Liver (tissue), 9 donors: ENCODE measurements around the gene TESK2. TPM values are rescaled to one million over a fixed set of nuclear protein-coding genes. Genes with fewer than 3 reads are reported as not detected.

Source experiments
- DNase-seq: peaks from one replicate; pipeline ENCODE4 v3.0.0-alpha.2; 2017; ENCODE audit warnings: low spot score
- H3K27ac ChIP-seq, 2 donors: one replicate each; pipeline ENCODE4 v1.7.0; 2013; ENCODE audit warnings: inconsistent platforms in 2 of 2, low read length in 2 of 2, control low read depth in 1 of 2, low read depth in 1 of 2, mild to moderate bottlenecking in 1 of 2
- H3K27me3 ChIP-seq, 4 donors: one replicate each; pipeline versions ENCODE4 v1.6.1 to v1.7.0; 2013; ENCODE audit warnings: low read length in 3 of 4, inconsistent platforms in 1 of 4, mild to moderate bottlenecking in 1 of 4, moderate library complexity in 1 of 4; ENCODE audit not compliant: control insufficient read depth in 4 of 4, insufficient read depth in 4 of 4
- H3K36me3 ChIP-seq, 4 donors: one replicate each; pipeline versions ENCODE4 v1.6.1 to v1.7.0; 2013; ENCODE audit warnings: low read length in 3 of 4, mild to moderate bottlenecking in 3 of 4, low read depth in 1 of 4, moderate library complexity in 1 of 4; ENCODE audit not compliant: control insufficient read depth in 4 of 4, insufficient read depth in 3 of 4
- H3K4me1 ChIP-seq, 4 donors: one replicate each; pipeline versions ENCODE4 v1.6.1 to v1.7.0; 2013; ENCODE audit warnings: low read length in 3 of 4, mild to moderate bottlenecking in 3 of 4, moderate library complexity in 1 of 4; ENCODE audit not compliant: control insufficient read depth in 4 of 4, insufficient read depth in 4 of 4
- H3K4me3 ChIP-seq, 3 donors: one replicate each; pipeline versions ENCODE4 v1.6.1 to v1.7.0; 2013; ENCODE audit warnings: low read length in 3 of 3, control low read depth in 1 of 3, low read depth in 1 of 3, mild to moderate bottlenecking in 1 of 3
- H3K9ac ChIP-seq, 2 donors: one replicate each; pipeline ENCODE4 v1.7.0; 2013; ENCODE audit warnings: low read length in 2 of 2, mild to moderate bottlenecking in 2 of 2, moderate library complexity in 2 of 2, control low read depth in 1 of 2, low read depth in 1 of 2
- H3K9me3 ChIP-seq, 4 donors: one replicate each; pipeline versions ENCODE4 v1.6.1 to v1.7.0; 2013; ENCODE audit warnings: low read length in 3 of 4; ENCODE audit not compliant: control insufficient read depth in 4 of 4
- CTCF ChIP-seq: fragments of 150-350 bp; IDR thresholded peaks from 2 replicates; pipeline ENCODE4 v1.5.1; 2017; ENCODE audit warnings: improper control_type of control experiment, low read depth, low read length; ENCODE audit not compliant: missing input control
- EGR1 ChIP-seq, 2 donors: IDR thresholded peaks; 2 replicates each; pipeline ENCODE4 v1.6.1; 2016 to 2018; ENCODE audit warnings: antibody characterized with exemption in 2 of 2, low read depth in 2 of 2
- FOXA1 ChIP-seq: IDR thresholded peaks from 2 replicates; pipeline ENCODE4 v1.6.1; 2016; ENCODE audit warnings: antibody characterized with exemption
- FOXA2 ChIP-seq: IDR thresholded peaks from 2 replicates; pipeline ENCODE4 v1.6.1; 2016; ENCODE audit warnings: antibody characterized with exemption
- GABPA ChIP-seq, 2 donors: IDR thresholded peaks in 1 of 2; conservative IDR thresholded peaks in 1 of 2; 2 replicates each; pipeline ENCODE4 v1.6.1; 2016; ENCODE audit warnings: antibody characterized with exemption in 2 of 2, mild to moderate bottlenecking in 1 of 2, moderate library complexity in 1 of 2
- HNF4A ChIP-seq, 2 donors: conservative IDR thresholded peaks; 2 replicates each; pipeline ENCODE4 v1.6.1; 2016; ENCODE audit warnings: antibody characterized with exemption in 2 of 2, mild to moderate bottlenecking in 2 of 2
- HNF4G ChIP-seq: IDR thresholded peaks from 2 replicates; pipeline ENCODE4 v1.6.1; 2016; ENCODE audit warnings: antibody characterized with exemption
- JUND ChIP-seq, 2 donors: IDR thresholded peaks; 2 replicates each; pipeline ENCODE4 v1.6.1; 2016; ENCODE audit warnings: antibody characterized with exemption in 2 of 2
- MAX ChIP-seq: IDR thresholded peaks from 2 replicates; pipeline ENCODE4 v1.6.1; 2016; ENCODE audit warnings: antibody characterized with exemption
- NR2F2 ChIP-seq: IDR thresholded peaks from 2 replicates; pipeline ENCODE4 v1.6.1; 2016; ENCODE audit warnings: antibody characterized with exemption
- RAD21 ChIP-seq, 2 donors: IDR thresholded peaks; 2 replicates each; pipeline ENCODE4 v1.6.1; 2016; ENCODE audit warnings: antibody characterized with exemption in 2 of 2, mild to moderate bottlenecking in 2 of 2
- RXRA ChIP-seq, 2 donors: IDR thresholded peaks; 2 replicates each; pipeline ENCODE4 v1.6.1; 2017 to 2018; ENCODE audit warnings: antibody characterized with exemption in 2 of 2, mild to moderate bottlenecking in 1 of 2
- SP1 ChIP-seq: IDR thresholded peaks from 2 replicates; pipeline ENCODE4 v1.6.1; 2018; ENCODE audit warnings: antibody characterized with exemption, mild to moderate bottlenecking
- TAF1 ChIP-seq: conservative IDR thresholded peaks from 2 replicates; pipeline ENCODE4 v1.6.1; 2016; ENCODE audit warnings: antibody characterized with exemption, mild to moderate bottlenecking
- YY1 ChIP-seq: IDR thresholded peaks from 2 replicates; pipeline ENCODE4 v1.6.1; 2016; ENCODE audit warnings: antibody characterized with exemption, mild to moderate bottlenecking
- ZBTB33 ChIP-seq: IDR thresholded peaks from 2 replicates; pipeline ENCODE4 v1.6.1; 2016; ENCODE audit warnings: antibody characterized with exemption
- WGBS: extraction: QIAGEN DNeasy Blood & Tissue Kit; methylation state at CpG from one replicate; pipeline ENCODE4 v1.1.7; 2013; 5-methylcytosine and 5-hydroxymethylcytosine counted together
- polyA plus RNA-seq, 2 donors: library from polyadenylated mRNA; stranded (reverse) in 1 of 2; unstranded in 1 of 2; fragments of 200-250 nt in 1 of 2; fragments of >200 nt in 1 of 2; fragmentation: Nextera tagmentation in 1 of 2; extraction: Ambion mirVana in 1 of 2; gene quantifications; one replicate each; pipeline versions ENCODE4 v1.2.1 to v1.2.3, GENCODE V29; 2013 to 2015
- total RNA-seq, 2 donors: library from RNA; depleted of rRNA; stranded (reverse); fragments of >200 nt; gene quantifications; one replicate each; pipeline ENCODE4 v1.2.3, GENCODE V29; 2014
- TF ChIP-seq, protein P1 (sequence below): IDR thresholded peaks from 2 replicates; pipeline ENCODE4 v1.6.1; 2016; ENCODE audit warnings: antibody characterized with exemption, mild to moderate bottlenecking
- TF ChIP-seq, protein P2 (sequence below): IDR thresholded peaks from 2 replicates; pipeline ENCODE4 v1.6.1; 2016; ENCODE audit warnings: antibody characterized with exemption
- donor health status: healthy.
- donor health status: healthy.
- donor health status: healthy.
- donor health status: healthy.
- donor health status: healthy.

The TESK2 gene
- total and polyA plus RNA-seq, 4 donors = 2.4 to 8.2 (median 5.2) TPM

GRCh38 chr1:45393718-45394302, 97.2 kb downstream of the TESK2 start (continued):
- TF ChIP-seq, protein P1, sequence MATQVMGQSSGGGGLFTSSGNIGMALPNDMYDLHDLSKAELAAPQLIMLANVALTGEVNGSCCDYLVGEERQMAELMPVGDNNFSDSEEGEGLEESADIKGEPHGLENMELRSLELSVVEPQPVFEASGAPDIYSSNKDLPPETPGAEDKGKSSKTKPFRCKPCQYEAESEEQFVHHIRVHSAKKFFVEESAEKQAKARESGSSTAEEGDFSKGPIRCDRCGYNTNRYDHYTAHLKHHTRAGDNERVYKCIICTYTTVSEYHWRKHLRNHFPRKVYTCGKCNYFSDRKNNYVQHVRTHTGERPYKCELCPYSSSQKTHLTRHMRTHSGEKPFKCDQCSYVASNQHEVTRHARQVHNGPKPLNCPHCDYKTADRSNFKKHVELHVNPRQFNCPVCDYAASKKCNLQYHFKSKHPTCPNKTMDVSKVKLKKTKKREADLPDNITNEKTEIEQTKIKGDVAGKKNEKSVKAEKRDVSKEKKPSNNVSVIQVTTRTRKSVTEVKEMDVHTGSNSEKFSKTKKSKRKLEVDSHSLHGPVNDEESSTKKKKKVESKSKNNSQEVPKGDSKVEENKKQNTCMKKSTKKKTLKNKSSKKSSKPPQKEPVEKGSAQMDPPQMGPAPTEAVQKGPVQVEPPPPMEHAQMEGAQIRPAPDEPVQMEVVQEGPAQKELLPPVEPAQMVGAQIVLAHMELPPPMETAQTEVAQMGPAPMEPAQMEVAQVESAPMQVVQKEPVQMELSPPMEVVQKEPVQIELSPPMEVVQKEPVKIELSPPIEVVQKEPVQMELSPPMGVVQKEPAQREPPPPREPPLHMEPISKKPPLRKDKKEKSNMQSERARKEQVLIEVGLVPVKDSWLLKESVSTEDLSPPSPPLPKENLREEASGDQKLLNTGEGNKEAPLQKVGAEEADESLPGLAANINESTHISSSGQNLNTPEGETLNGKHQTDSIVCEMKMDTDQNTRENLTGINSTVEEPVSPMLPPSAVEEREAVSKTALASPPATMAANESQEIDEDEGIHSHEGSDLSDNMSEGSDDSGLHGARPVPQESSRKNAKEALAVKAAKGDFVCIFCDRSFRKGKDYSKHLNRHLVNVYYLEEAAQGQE = no peak
- no peak for TF ChIP-seq NR2F2
- no peak for TF ChIP-seq YY1

GRCh38 chr1:45386219-45386618, 104.7 kb downstream of the TESK2 start:
- no peaks in the 10 kb centered on the region for H3K27me3 ChIP-seq
- no peaks in the 10 kb centered on the region for H3K4me1 ChIP-seq
- H3K9ac ChIP-seq = no peak overlapping the region
- TF ChIP-seq HNF4G (no peak), FOXA2 (no peak), SP1 (no peak), EGR1 (IDR thresholded peaks at IDR 0.05; ENCODE audit: low read depth in 2 of 2) (no peak), HNF4A (conservative IDR thresholded peaks at IDR 0.05) (no peak), MAX (no peak), NR2F2 (no peak), RAD21 (IDR thresholded peaks at IDR 0.05) (no peak), RXRA (IDR thresholded peaks at IDR 0.05) (no peak), CTCF (no peak), GABPA (IDR thresholded peaks at IDR 0.05 in 1 of 2, conservative IDR thresholded peaks at IDR 0.05 in 1 of 2) (no peak), ZBTB33 (no peak), YY1 (no peak), JUND (IDR thresholded peaks at IDR 0.05) (no peak), TAF1 (no peak), FOXA1 (no peak)
- TF ChIP-seq, protein P2, sequence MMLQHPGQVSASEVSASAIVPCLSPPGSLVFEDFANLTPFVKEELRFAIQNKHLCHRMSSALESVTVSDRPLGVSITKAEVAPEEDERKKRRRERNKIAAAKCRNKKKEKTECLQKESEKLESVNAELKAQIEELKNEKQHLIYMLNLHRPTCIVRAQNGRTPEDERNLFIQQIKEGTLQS = no peak
- TF ChIP-seq, protein P1 = no peak
- no peak for DNase-seq
- no peaks in the 10 kb centered on the region for H3K9me3 ChIP-seq
- no peak overlapping the region for H3K4me3 ChIP-seq
- H3K27ac ChIP-seq = no peak overlapping the region
- no peaks in the 10 kb centered on the region for H3K36me3 ChIP-seq
- WGBS = 98% methylated on average over 3 of the region's 3 CpGs
